ENCODE measurements around the gene ZNF678.
"Not testable (repeated sequence)": the region's sequence is repeated elsewhere in the genome, so short reads cannot be mapped to it uniquely, and the experiment has no call there.

- TF ChIP-seq CTCF, POLR2A (IDR thresholded peaks at IDR 0.05): not testable (repeated sequence)
Measured at GRCh38 chr1:227701631-227702030, 138.3 kb downstream of the ZNF678 start.
